ENCODE measurements around the gene MOB3A. TPM values are rescaled to one million over a fixed set of nuclear protein-coding genes. Genes with fewer than 3 reads are reported as not detected.

The MOB3A gene
- total and polyA plus RNA-seq, 4 experiments from 2014 or later, result 29.6 to 135 (median 122) TPM

- peaks cover 25 to 37% of the 10 kb centered on the region in 2 donors for H3K36me3 Mint-ChIP-seq
- no peaks in the 10 kb centered on the region for H3K27me3 ChIP-seq (ENCODE audit: insufficient read depth, low read length)
- H3K27ac Mint-ChIP-seq, result peak overlapping the region in 5 of 7 donors; percentile 52 to 93 (median 77)
- peaks cover 5 to 25% (median 13%) of the 10 kb centered on the region in 4 donors for H3K4me1 Mint-ChIP-seq
- H3K36me3 ChIP-seq (ENCODE audit: insufficient read depth, low read length), result peaks cover 42% of the 10 kb centered on the region
- H3K4me1 ChIP-seq (ENCODE audit: insufficient read depth, low read length), result peaks cover 24% of the 10 kb centered on the region
- peaks cover 0 to 2% (median 0%) of the 10 kb centered on the region in 8 donors for H3K9me3 Mint-ChIP-seq
- H3K4me3 Mint-ChIP-seq, result no peak overlapping the region
- H3K27me3 Mint-ChIP-seq, result no peaks in the 10 kb centered on the region
- ChIA-PET POLR2A (ENCODE audit: partially characterized antibody) (interaction anchor here (0.6 to 4.3 kb wide), 5 partner anchors 9 to 1668 kb away, joined by 3 to 24 read pairs (median 5); no protein-coding TSS in a partner anchor), CTCF (ENCODE audit: partially characterized antibody) (interaction anchor here (0.6 to 4.5 kb wide), 13 partner anchors 10 to 752 kb away, joined by 3 to 40 read pairs (median 5); no protein-coding TSS in a partner anchor)
- intact Hi-C loops (cut with micrococcal nuclease), result no loop called here
- H3K4me3 ChIP-seq (ENCODE audit: low read length in 2 of 2), result no peak overlapping the region
- H3K27ac ChIP-seq (ENCODE audit: low read depth, low read length), result no peak overlapping the region
- no peaks in the 10 kb centered on the region for H3K9me3 ChIP-seq (ENCODE audit: control insufficient read depth in 1 of 2, low read length in 2 of 2)
- peak in 1 of 5 donors; percentile 30 for DNase-seq
These were observed 25.0 kb downstream of the MOB3A start for GRCh38 chr19:2070986-2071673.

GRCh38 chr19:2070436-2070827 is 25.7 kb downstream of the MOB3A start:
- Histone ChIP-seq H3K9me3 (ENCODE audit: control insufficient read depth in 1 of 2, low read length in 2 of 2) (no peaks in the 10 kb centered on the region), H3K4me1 (ENCODE audit: insufficient read depth, low read length) (peaks cover 21% of the 10 kb centered on the region), H3K4me3 (ENCODE audit: low read length in 2 of 2) (no peak overlapping the region), H3K27me3 (ENCODE audit: insufficient read depth, low read length) (no peaks in the 10 kb centered on the region), H3K36me3 (ENCODE audit: insufficient read depth, low read length) (peaks cover 39% of the 10 kb centered on the region), H3K27ac (ENCODE audit: low read depth, low read length) (no peak overlapping the region)
- intact Hi-C loops (cut with micrococcal nuclease), result no loop called here
- peaks cover 5 to 25% (median 13%) of the 10 kb centered on the region in 4 donors for H3K4me1 Mint-ChIP-seq
- no peak overlapping the region for H3K4me3 Mint-ChIP-seq
- H3K27me3 Mint-ChIP-seq, result no peaks in the 10 kb centered on the region
- H3K27ac Mint-ChIP-seq, result peak overlapping the region in 2 of 7 donors; percentile 29 to 80
- no peak for DNase-seq
- H3K9me3 Mint-ChIP-seq, result peaks cover 0 to 2% (median 0%) of the 10 kb centered on the region in 8 donors
- ChIA-PET POLR2A (ENCODE audit: partially characterized antibody) (interaction anchor here (0.6 to 3.6 kb wide), 23 partner anchors 8 to 1669 kb away, joined by 3 to 27 read pairs (median 5); partner anchors contain the start of genes CSNK1G2, IZUMO4 and MOB3A), CTCF (ENCODE audit: partially characterized antibody) (interaction anchor here (0.6 to 4.5 kb wide), 19 partner anchors 8 to 753 kb away, joined by 3 to 40 read pairs (median 5); no protein-coding TSS in a partner anchor)
- H3K36me3 Mint-ChIP-seq, result peaks cover 25 to 34% of the 10 kb centered on the region in 2 donors

- Mint-ChIP-seq H3K4me1 (peaks cover 13 to 36% (median 24%) of the 10 kb centered on the region in 4 donors), H3K4me3 (no peak overlapping the region), H3K9me3 (no peaks in the 10 kb centered on the region), H3K36me3 (peaks cover 0 to 7% of the 10 kb centered on the region in 2 donors), H3K27ac (peak overlapping the region in 4 of 7 donors; percentile 10 to 75 (median 64)), H3K27me3 (no peaks in the 10 kb centered on the region)
- ChIA-PET CTCF (ENCODE audit: partially characterized antibody) (interaction anchor here (1.4 to 1.5 kb wide), 2 partner anchors 19 to 45 kb away, joined by 5 read pairs; no protein-coding TSS in a partner anchor), POLR2A (ENCODE audit: partially characterized antibody) (interaction anchor here (1.0 kb wide), 1 partner anchor 20 kb away, joined by 3 read pairs; no protein-coding TSS in a partner anchor)
- no peak overlapping the region for H3K4me3 ChIP-seq (ENCODE audit: low read length in 2 of 2)
- peaks cover 32% of the 10 kb centered on the region for H3K4me1 ChIP-seq (ENCODE audit: insufficient read depth, low read length)
- H3K9me3 ChIP-seq (ENCODE audit: control insufficient read depth in 1 of 2, low read length in 2 of 2), result no peaks in the 10 kb centered on the region
- no peak overlapping the region for H3K27ac ChIP-seq (ENCODE audit: low read depth, low read length)
- intact Hi-C loops (cut with micrococcal nuclease), result loop anchor here (5.0 kb wide), 1 partner anchor 138 kb away; no protein-coding TSS in a partner anchor
- H3K36me3 ChIP-seq (ENCODE audit: insufficient read depth, low read length), result no peaks in the 10 kb centered on the region
- no peaks in the 10 kb centered on the region for H3K27me3 ChIP-seq (ENCODE audit: insufficient read depth, low read length)
- no peak for DNase-seq
These were observed 31.2 kb downstream of the MOB3A start for GRCh38 chr19:2064788-2065524.

GRCh38 chr19:2064395-2064787 is 31.7 kb downstream of the MOB3A start:
- POLR2A ChIA-PET (ENCODE audit: partially characterized antibody), result interaction anchor here (0.8 to 1.2 kb wide), 3 partner anchors 21 to 48 kb away, joined by 3 read pairs; no protein-coding TSS in a partner anchor
- no peak overlapping the region for H3K27ac ChIP-seq (ENCODE audit: low read depth, low read length)
- peaks cover 0 to 4% of the 10 kb centered on the region in 2 donors for H3K36me3 Mint-ChIP-seq
- H3K4me1 ChIP-seq (ENCODE audit: insufficient read depth, low read length), result peaks cover 32% of the 10 kb centered on the region
- no peaks in the 10 kb centered on the region for H3K9me3 Mint-ChIP-seq
- H3K27me3 ChIP-seq (ENCODE audit: insufficient read depth, low read length), result no peaks in the 10 kb centered on the region
- H3K9me3 ChIP-seq (ENCODE audit: control insufficient read depth in 1 of 2, low read length in 2 of 2), result no peaks in the 10 kb centered on the region
- peaks cover 11 to 33% (median 22%) of the 10 kb centered on the region in 4 donors for H3K4me1 Mint-ChIP-seq
- no peaks in the 10 kb centered on the region for H3K27me3 Mint-ChIP-seq
- H3K4me3 Mint-ChIP-seq, result no peak overlapping the region
- intact Hi-C loops (cut with micrococcal nuclease), result no loop called here
- no peak for DNase-seq
- H3K36me3 ChIP-seq (ENCODE audit: insufficient read depth, low read length), result no peaks in the 10 kb centered on the region
- no peak overlapping the region for H3K4me3 ChIP-seq (ENCODE audit: low read length in 2 of 2)
- CTCF ChIA-PET (ENCODE audit: partially characterized antibody), result no interaction called here
- peak overlapping the region in 1 of 7 donors; percentile 52 for H3K27ac Mint-ChIP-seq

GRCh38 chr19:2063824-2064223 is 32.3 kb downstream of the MOB3A start:
- Mint-ChIP-seq H3K4me1 (peaks cover 10 to 34% (median 22%) of the 10 kb centered on the region in 4 donors), H3K27ac (peak overlapping the region in 5 of 7 donors; percentile 9 to 99 (median 60)), H3K36me3 (peaks cover 0 to 4% of the 10 kb centered on the region in 2 donors), H3K9me3 (no peaks in the 10 kb centered on the region), H3K27me3 (no peaks in the 10 kb centered on the region), H3K4me3 (peak overlapping the region in 2 of 8 donors; percentile 34 to 39)
- POLR2A ChIA-PET (ENCODE audit: partially characterized antibody), result interaction anchor here (0.6 to 5.4 kb wide), 9 partner anchors 14 to 127 kb away, joined by 3 to 88 read pairs (median 5); partner anchors contain the start of gene MKNK2
- no peak overlapping the region for H3K27ac ChIP-seq (ENCODE audit: low read depth, low read length)
- H3K4me3 ChIP-seq (ENCODE audit: low read length in 2 of 2), result no peak overlapping the region
- H3K9me3 ChIP-seq (ENCODE audit: control insufficient read depth in 1 of 2, low read length in 2 of 2), result no peaks in the 10 kb centered on the region
- CTCF ChIA-PET (ENCODE audit: partially characterized antibody), result no interaction called here
- no peak for DNase-seq
- H3K36me3 ChIP-seq (ENCODE audit: insufficient read depth, low read length), result no peaks in the 10 kb centered on the region
- H3K27me3 ChIP-seq (ENCODE audit: insufficient read depth, low read length), result no peaks in the 10 kb centered on the region
- intact Hi-C loops (cut with micrococcal nuclease), result no loop called here
- peaks cover 33% of the 10 kb centered on the region for H3K4me1 ChIP-seq (ENCODE audit: insufficient read depth, low read length)

- no peaks in the 10 kb centered on the region for H3K27me3 ChIP-seq (ENCODE audit: insufficient read depth, low read length)
- peaks cover 44% of the 10 kb centered on the region for H3K4me1 ChIP-seq (ENCODE audit: insufficient read depth, low read length)
- no peak overlapping the region for H3K4me3 ChIP-seq (ENCODE audit: low read length in 2 of 2)
- peak overlapping the region; percentile 85 to 98 (median 92) for H3K4me3 Mint-ChIP-seq
- H3K36me3 Mint-ChIP-seq, result peaks cover 0 to 4% of the 10 kb centered on the region in 2 donors
- H3K27ac ChIP-seq (ENCODE audit: low read depth, low read length), result no peak overlapping the region
- no peaks in the 10 kb centered on the region for H3K9me3 ChIP-seq (ENCODE audit: control insufficient read depth in 1 of 2, low read length in 2 of 2)
- H3K36me3 ChIP-seq (ENCODE audit: insufficient read depth, low read length), result no peaks in the 10 kb centered on the region
- H3K27me3 Mint-ChIP-seq, result no peaks in the 10 kb centered on the region
- no peak for DNase-seq
- ChIA-PET POLR2A (ENCODE audit: partially characterized antibody) (interaction anchor here (0.7 to 5.4 kb wide), 9 partner anchors 9 to 121 kb away, joined by 3 to 88 read pairs (median 5); partner anchors contain the start of gene MKNK2), CTCF (ENCODE audit: partially characterized antibody) (interaction anchor here (0.5 to 2.9 kb wide), 4 partner anchors 11 to 407 kb away, joined by 3 to 9 read pairs (median 6); no protein-coding TSS in a partner anchor)
- peak overlapping the region in 6 of 7 donors; percentile 70 to 99 (median 84) for H3K27ac Mint-ChIP-seq
- no peaks in the 10 kb centered on the region for H3K9me3 Mint-ChIP-seq
- intact Hi-C loops (cut with micrococcal nuclease), result no loop called here
- peaks cover 11 to 44% (median 27%) of the 10 kb centered on the region in 4 donors for H3K4me1 Mint-ChIP-seq
These were observed 33.4 kb downstream of the MOB3A start for GRCh38 chr19:2062770-2063169.
